Liver (tissue), 9 donors: ENCODE data around the gene DCAF8L2. TPM values are rescaled to one million over a fixed set of nuclear protein-coding genes. Genes with fewer than 3 reads are reported as not detected.

Source experiments
- DNase-seq: peaks from one replicate; pipeline ENCODE4 v3.0.0-alpha.2; 2017; ENCODE audit warnings: low spot score
- H3K27ac ChIP-seq, 2 donors: one replicate each; pipeline ENCODE4 v1.7.0; 2013; ENCODE audit warnings: inconsistent platforms in 2 of 2, low read length in 2 of 2, control low read depth in 1 of 2, low read depth in 1 of 2, mild to moderate bottlenecking in 1 of 2
- H3K27me3 ChIP-seq, 4 donors: one replicate each; pipeline versions ENCODE4 v1.6.1 to v1.7.0; 2013; ENCODE audit warnings: low read length in 3 of 4, inconsistent platforms in 1 of 4, mild to moderate bottlenecking in 1 of 4, moderate library complexity in 1 of 4; ENCODE audit not compliant: control insufficient read depth in 4 of 4, insufficient read depth in 4 of 4
- H3K36me3 ChIP-seq, 4 donors: one replicate each; pipeline versions ENCODE4 v1.6.1 to v1.7.0; 2013; ENCODE audit warnings: low read length in 3 of 4, mild to moderate bottlenecking in 3 of 4, low read depth in 1 of 4, moderate library complexity in 1 of 4; ENCODE audit not compliant: control insufficient read depth in 4 of 4, insufficient read depth in 3 of 4
- H3K4me1 ChIP-seq, 4 donors: one replicate each; pipeline versions ENCODE4 v1.6.1 to v1.7.0; 2013; ENCODE audit warnings: low read length in 3 of 4, mild to moderate bottlenecking in 3 of 4, moderate library complexity in 1 of 4; ENCODE audit not compliant: control insufficient read depth in 4 of 4, insufficient read depth in 4 of 4
- H3K4me3 ChIP-seq, 3 donors: one replicate each; pipeline versions ENCODE4 v1.6.1 to v1.7.0; 2013; ENCODE audit warnings: low read length in 3 of 3, control low read depth in 1 of 3, low read depth in 1 of 3, mild to moderate bottlenecking in 1 of 3
- H3K9ac ChIP-seq, 2 donors: one replicate each; pipeline ENCODE4 v1.7.0; 2013; ENCODE audit warnings: low read length in 2 of 2, mild to moderate bottlenecking in 2 of 2, moderate library complexity in 2 of 2, control low read depth in 1 of 2, low read depth in 1 of 2
- H3K9me3 ChIP-seq, 4 donors: one replicate each; pipeline versions ENCODE4 v1.6.1 to v1.7.0; 2013; ENCODE audit warnings: low read length in 3 of 4; ENCODE audit not compliant: control insufficient read depth in 4 of 4
- ATF3 ChIP-seq: IDR thresholded peaks from 2 replicates; pipeline ENCODE4 v1.6.1; 2016; ENCODE audit warnings: antibody characterized with exemption
- EGR1 ChIP-seq, 2 donors: IDR thresholded peaks; 2 replicates each; pipeline ENCODE4 v1.6.1; 2016 to 2018; ENCODE audit warnings: antibody characterized with exemption in 2 of 2, low read depth in 2 of 2
- GABPA ChIP-seq, 2 donors: IDR thresholded peaks in 1 of 2; conservative IDR thresholded peaks in 1 of 2; 2 replicates each; pipeline ENCODE4 v1.6.1; 2016; ENCODE audit warnings: antibody characterized with exemption in 2 of 2, mild to moderate bottlenecking in 1 of 2, moderate library complexity in 1 of 2
- HNF4A ChIP-seq, 2 donors: conservative IDR thresholded peaks; 2 replicates each; pipeline ENCODE4 v1.6.1; 2016; ENCODE audit warnings: antibody characterized with exemption in 2 of 2, mild to moderate bottlenecking in 2 of 2
- HNF4G ChIP-seq: IDR thresholded peaks from 2 replicates; pipeline ENCODE4 v1.6.1; 2016; ENCODE audit warnings: antibody characterized with exemption
- JUND ChIP-seq, 2 donors: IDR thresholded peaks; 2 replicates each; pipeline ENCODE4 v1.6.1; 2016; ENCODE audit warnings: antibody characterized with exemption in 2 of 2
- NR2F2 ChIP-seq: IDR thresholded peaks from 2 replicates; pipeline ENCODE4 v1.6.1; 2016; ENCODE audit warnings: antibody characterized with exemption
- RAD21 ChIP-seq, 2 donors: IDR thresholded peaks; 2 replicates each; pipeline ENCODE4 v1.6.1; 2016; ENCODE audit warnings: antibody characterized with exemption in 2 of 2, mild to moderate bottlenecking in 2 of 2
- REST ChIP-seq: IDR thresholded peaks from 2 replicates; pipeline ENCODE4 v1.6.1; 2016; ENCODE audit warnings: antibody characterized with exemption, mild to moderate bottlenecking
- RXRA ChIP-seq, 2 donors: IDR thresholded peaks; 2 replicates each; pipeline ENCODE4 v1.6.1; 2017 to 2018; ENCODE audit warnings: antibody characterized with exemption in 2 of 2, mild to moderate bottlenecking in 1 of 2
- SP1 ChIP-seq: IDR thresholded peaks from 2 replicates; pipeline ENCODE4 v1.6.1; 2018; ENCODE audit warnings: antibody characterized with exemption, mild to moderate bottlenecking
- TAF1 ChIP-seq: conservative IDR thresholded peaks from 2 replicates; pipeline ENCODE4 v1.6.1; 2016; ENCODE audit warnings: antibody characterized with exemption, mild to moderate bottlenecking
- YY1 ChIP-seq: IDR thresholded peaks from 2 replicates; pipeline ENCODE4 v1.6.1; 2016; ENCODE audit warnings: antibody characterized with exemption, mild to moderate bottlenecking
- ZBTB33 ChIP-seq: IDR thresholded peaks from 2 replicates; pipeline ENCODE4 v1.6.1; 2016; ENCODE audit warnings: antibody characterized with exemption
- WGBS: extraction: QIAGEN DNeasy Blood & Tissue Kit; methylation state at CpG from one replicate; pipeline ENCODE4 v1.1.7; 2013; 5-methylcytosine and 5-hydroxymethylcytosine counted together
- polyA plus RNA-seq, 2 donors: library from polyadenylated mRNA; stranded (reverse) in 1 of 2; unstranded in 1 of 2; fragments of 200-250 nt in 1 of 2; fragments of >200 nt in 1 of 2; fragmentation: Nextera tagmentation in 1 of 2; extraction: Ambion mirVana in 1 of 2; gene quantifications; one replicate each; pipeline versions ENCODE4 v1.2.1 to v1.2.3, GENCODE V29; 2013 to 2015
- total RNA-seq, 2 donors: library from RNA; depleted of rRNA; stranded (reverse); fragments of >200 nt; gene quantifications; one replicate each; pipeline ENCODE4 v1.2.3, GENCODE V29; 2014
- TF ChIP-seq, protein P1 (sequence below): IDR thresholded peaks from 2 replicates; pipeline ENCODE4 v1.6.1; 2016; ENCODE audit warnings: antibody characterized with exemption
- TF ChIP-seq, protein P2 (sequence below): fragments of 150-350 bp; IDR thresholded peaks from 2 replicates; pipeline ENCODE4 v1.5.1; 2017; ENCODE audit warnings: improper control_type of control experiment, low read depth, low read length; ENCODE audit not compliant: missing input control
- donor health status: healthy.
- donor health status: healthy.
- donor health status: healthy.
- donor health status: healthy.
- donor health status: healthy.

Gene DCAF8L2
- total and polyA plus RNA-seq, 4 donors, result not detected

- DNase-seq, result no peak
These were observed 1.8 kb downstream of the DCAF8L2 start for GRCh38 chrX:27591938-27592337.

More at GRCh38 chrX:27591938-27592337, 1.8 kb downstream of the DCAF8L2 start:
- H3K27ac ChIP-seq, result no peak overlapping the region
- no peaks in the 10 kb centered on the region for H3K4me1 ChIP-seq
- no peak overlapping the region for H3K4me3 ChIP-seq
- H3K36me3 ChIP-seq, result no peaks in the 10 kb centered on the region
- no peaks in the 10 kb centered on the region for H3K27me3 ChIP-seq
- no peaks in the 10 kb centered on the region for H3K9me3 ChIP-seq
- TF ChIP-seq ATF3, result no peak
- no peak for TF ChIP-seq JUND (IDR thresholded peaks at IDR 0.05)
- TF ChIP-seq REST, result no peak
- no peak for TF ChIP-seq RAD21 (IDR thresholded peaks at IDR 0.05)
- no peak for TF ChIP-seq GABPA (IDR thresholded peaks at IDR 0.05 in 1 of 2, conservative IDR thresholded peaks at IDR 0.05 in 1 of 2)
- TF ChIP-seq RXRA (IDR thresholded peaks at IDR 0.05), result no peak
- no peak for TF ChIP-seq SP1
- TF ChIP-seq ZBTB33, result no peak
- TF ChIP-seq, protein P1, sequence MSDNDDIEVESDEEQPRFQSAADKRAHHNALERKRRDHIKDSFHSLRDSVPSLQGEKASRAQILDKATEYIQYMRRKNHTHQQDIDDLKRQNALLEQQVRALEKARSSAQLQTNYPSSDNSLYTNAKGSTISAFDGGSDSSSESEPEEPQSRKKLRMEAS, result no peak
- TF ChIP-seq, protein P2, sequence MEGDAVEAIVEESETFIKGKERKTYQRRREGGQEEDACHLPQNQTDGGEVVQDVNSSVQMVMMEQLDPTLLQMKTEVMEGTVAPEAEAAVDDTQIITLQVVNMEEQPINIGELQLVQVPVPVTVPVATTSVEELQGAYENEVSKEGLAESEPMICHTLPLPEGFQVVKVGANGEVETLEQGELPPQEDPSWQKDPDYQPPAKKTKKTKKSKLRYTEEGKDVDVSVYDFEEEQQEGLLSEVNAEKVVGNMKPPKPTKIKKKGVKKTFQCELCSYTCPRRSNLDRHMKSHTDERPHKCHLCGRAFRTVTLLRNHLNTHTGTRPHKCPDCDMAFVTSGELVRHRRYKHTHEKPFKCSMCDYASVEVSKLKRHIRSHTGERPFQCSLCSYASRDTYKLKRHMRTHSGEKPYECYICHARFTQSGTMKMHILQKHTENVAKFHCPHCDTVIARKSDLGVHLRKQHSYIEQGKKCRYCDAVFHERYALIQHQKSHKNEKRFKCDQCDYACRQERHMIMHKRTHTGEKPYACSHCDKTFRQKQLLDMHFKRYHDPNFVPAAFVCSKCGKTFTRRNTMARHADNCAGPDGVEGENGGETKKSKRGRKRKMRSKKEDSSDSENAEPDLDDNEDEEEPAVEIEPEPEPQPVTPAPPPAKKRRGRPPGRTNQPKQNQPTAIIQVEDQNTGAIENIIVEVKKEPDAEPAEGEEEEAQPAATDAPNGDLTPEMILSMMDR, result no peak
- TF ChIP-seq TAF1, result no peak
- no peak for TF ChIP-seq YY1
- no peak for TF ChIP-seq HNF4A (conservative IDR thresholded peaks at IDR 0.05)
- TF ChIP-seq HNF4G, result no peak
- no peak for TF ChIP-seq EGR1 (IDR thresholded peaks at IDR 0.05; ENCODE audit: low read depth in 2 of 2)
- no peak for TF ChIP-seq NR2F2
- H3K9ac ChIP-seq, result no peak overlapping the region
- WGBS, result 84% methylated on average over 15 of the region's 15 CpGs
